Measurements from ENCODE around the gene CDC14A. TPM values are rescaled to one million over a fixed set of nuclear protein-coding genes. Genes with fewer than 3 reads are reported as not detected.

The CDC14A gene
- total and polyA plus RNA-seq, 10 donors = 3.8 to 58.5 (median 27.3) TPM

DNA sequence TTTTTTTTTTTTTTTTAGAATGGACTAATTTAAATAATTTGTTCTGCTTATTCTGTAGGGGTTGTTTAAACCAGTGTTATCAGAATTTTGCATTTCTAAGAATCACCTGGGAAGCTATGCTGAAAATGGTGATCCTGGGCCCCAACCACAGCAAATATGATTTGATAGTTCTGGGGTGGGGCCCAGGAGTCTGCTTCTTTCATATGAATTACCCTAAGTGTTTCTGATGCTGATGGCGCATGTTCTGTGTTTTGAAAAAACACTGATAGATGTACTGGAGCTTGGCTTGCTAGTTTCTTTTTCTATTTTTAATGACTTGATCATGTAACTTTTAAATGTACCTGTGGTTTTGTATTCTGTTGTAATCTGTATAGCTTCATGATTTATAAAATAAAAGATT lies 89.3 kb downstream of the CDC14A start:
- peak overlapping the region in 6 of 8 donors; percentile 31 to 80 (median 56) for H3K27ac ChIP-seq
- H3K27me3 ChIP-seq (replicated peaks in 1 of 7) = no peaks in the 10 kb centered on the region
- TF ChIP-seq POLR2AphosphoS5 (IDR thresholded peaks at IDR 0.05) (no peak), POLR2A (IDR thresholded peaks at IDR 0.05) (no peak)
- TF ChIP-seq, protein P1, sequence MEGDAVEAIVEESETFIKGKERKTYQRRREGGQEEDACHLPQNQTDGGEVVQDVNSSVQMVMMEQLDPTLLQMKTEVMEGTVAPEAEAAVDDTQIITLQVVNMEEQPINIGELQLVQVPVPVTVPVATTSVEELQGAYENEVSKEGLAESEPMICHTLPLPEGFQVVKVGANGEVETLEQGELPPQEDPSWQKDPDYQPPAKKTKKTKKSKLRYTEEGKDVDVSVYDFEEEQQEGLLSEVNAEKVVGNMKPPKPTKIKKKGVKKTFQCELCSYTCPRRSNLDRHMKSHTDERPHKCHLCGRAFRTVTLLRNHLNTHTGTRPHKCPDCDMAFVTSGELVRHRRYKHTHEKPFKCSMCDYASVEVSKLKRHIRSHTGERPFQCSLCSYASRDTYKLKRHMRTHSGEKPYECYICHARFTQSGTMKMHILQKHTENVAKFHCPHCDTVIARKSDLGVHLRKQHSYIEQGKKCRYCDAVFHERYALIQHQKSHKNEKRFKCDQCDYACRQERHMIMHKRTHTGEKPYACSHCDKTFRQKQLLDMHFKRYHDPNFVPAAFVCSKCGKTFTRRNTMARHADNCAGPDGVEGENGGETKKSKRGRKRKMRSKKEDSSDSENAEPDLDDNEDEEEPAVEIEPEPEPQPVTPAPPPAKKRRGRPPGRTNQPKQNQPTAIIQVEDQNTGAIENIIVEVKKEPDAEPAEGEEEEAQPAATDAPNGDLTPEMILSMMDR (IDR thresholded peaks at IDR 0.05 in 8 of 11, conservative IDR thresholded peaks at IDR 0.05 in 3 of 11) = no peak
- peaks cover 13 to 72% (median 51%) of the 10 kb centered on the region in 6 donors for H3K4me1 ChIP-seq
- H3K9me3 ChIP-seq = no peaks in the 10 kb centered on the region
- no peak for DNase-seq
- intact Hi-C loops (cut with DNase I; ENCODE audit: low total_unique reads) = no loop called here
- 63 to 86% (median 76%) methylated on average over 1 of the region's 1 CpG for WGBS, 5 donors
- no peak overlapping the region for H3K4me3 ChIP-seq
- peaks cover 0 to 18% (median 0%) of the 10 kb centered on the region in 6 donors for H3K36me3 ChIP-seq

DNA sequence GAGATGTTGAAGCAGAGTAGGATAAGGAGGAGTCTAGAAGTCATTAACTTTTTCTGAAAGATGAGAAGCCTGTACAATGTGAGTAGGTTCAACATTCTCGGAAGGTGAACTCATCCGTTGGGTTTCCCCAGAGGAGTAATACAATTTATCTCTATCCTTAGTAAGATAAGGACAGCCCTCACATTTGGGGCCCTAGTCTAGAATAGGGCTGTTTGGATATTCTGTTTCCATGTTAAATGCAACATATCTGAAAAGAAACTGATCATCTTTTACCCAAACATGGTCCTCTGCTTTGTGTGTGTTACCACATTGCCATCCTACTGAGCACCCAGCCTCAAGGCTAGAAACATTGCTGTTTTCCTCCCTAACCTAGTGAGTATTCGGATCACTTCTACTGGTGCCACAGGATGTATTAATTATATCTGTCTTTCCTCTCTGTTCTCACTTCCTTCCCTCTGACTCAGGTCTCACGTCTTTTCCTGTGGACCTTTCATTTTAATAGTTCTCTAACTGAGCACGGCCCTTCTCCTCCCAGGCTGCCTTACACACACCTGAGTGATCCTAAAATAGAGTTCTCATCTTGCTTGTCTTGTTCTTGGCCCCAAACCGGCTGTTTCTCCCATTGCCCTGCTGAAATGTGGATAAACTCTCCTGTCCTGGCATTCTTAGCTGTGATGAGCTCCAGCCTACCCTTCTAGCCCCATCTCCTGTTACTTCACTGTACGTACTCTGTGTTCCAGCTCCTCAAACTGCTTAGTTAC lies 91.7 kb downstream of the CDC14A start:
- Histone ChIP-seq H3K4me1 (peaks cover 13 to 70% (median 51%) of the 10 kb centered on the region in 6 donors), H3K36me3 (peaks cover 0 to 14% (median 0%) of the 10 kb centered on the region in 6 donors), H3K27ac (peak overlapping the region; percentile 51 to 85 (median 73)), H3K9me3 (no peaks in the 10 kb centered on the region), H3K4me3 (peak overlapping the region in 1 of 8 donors; percentile 29), H3K27me3 (replicated peaks in 1 of 7) (no peaks in the 10 kb centered on the region)
- peak in 1 of 3 donors; percentile 55 for TF ChIP-seq POLR2AphosphoS5 (IDR thresholded peaks at IDR 0.05)
- TF ChIP-seq, protein P1 (IDR thresholded peaks at IDR 0.05 in 8 of 11, conservative IDR thresholded peaks at IDR 0.05 in 3 of 11) = no peak
- 37 to 42% (median 41%) methylated on average over 7 of the region's 7 CpGs for WGBS, 5 donors
- intact Hi-C loops (cut with DNase I; ENCODE audit: low total_unique reads) = no loop called here
- DNase-seq = no peak

DNA sequence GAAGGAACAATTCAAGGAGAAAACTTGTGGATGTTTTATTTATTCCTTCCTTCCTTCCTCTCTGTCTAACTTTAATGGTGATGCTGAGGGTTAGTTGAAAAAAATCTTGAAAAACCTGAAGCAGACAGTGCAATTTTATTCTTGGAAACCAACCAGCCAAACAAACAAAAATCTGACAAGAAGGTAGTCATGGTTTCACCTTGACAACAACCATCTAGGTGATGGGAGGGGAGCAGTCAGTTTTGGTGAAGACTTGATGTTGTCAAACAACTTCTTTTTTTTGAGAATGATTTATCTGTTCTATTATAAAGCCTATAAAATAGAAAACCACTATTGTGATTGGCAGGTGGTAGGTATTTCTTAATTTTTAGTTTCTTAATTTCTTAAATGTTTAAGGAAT lies 93.3 kb downstream of the CDC14A start:
- DNase-seq = no peak
- intact Hi-C loops (cut with DNase I; ENCODE audit: low total_unique reads) = no loop called here
- no peak overlapping the region for H3K4me3 ChIP-seq
- H3K27me3 ChIP-seq (replicated peaks in 1 of 7) = no peaks in the 10 kb centered on the region
- peaks cover 7 to 54% (median 38%) of the 10 kb centered on the region in 6 donors for H3K4me1 ChIP-seq
- TF ChIP-seq, protein P1 (IDR thresholded peaks at IDR 0.05 in 8 of 11, conservative IDR thresholded peaks at IDR 0.05 in 3 of 11) = no peak
- no peak for TF ChIP-seq POLR2AphosphoS5 (IDR thresholded peaks at IDR 0.05)
- TF ChIP-seq POLR2A (IDR thresholded peaks at IDR 0.05) = no peak
- peaks cover 0 to 24% (median 0%) of the 10 kb centered on the region in 6 donors for H3K36me3 ChIP-seq
- H3K9me3 ChIP-seq = no peaks in the 10 kb centered on the region
- peak overlapping the region in 6 of 8 donors; percentile 7 to 85 (median 74) for H3K27ac ChIP-seq

DNA sequence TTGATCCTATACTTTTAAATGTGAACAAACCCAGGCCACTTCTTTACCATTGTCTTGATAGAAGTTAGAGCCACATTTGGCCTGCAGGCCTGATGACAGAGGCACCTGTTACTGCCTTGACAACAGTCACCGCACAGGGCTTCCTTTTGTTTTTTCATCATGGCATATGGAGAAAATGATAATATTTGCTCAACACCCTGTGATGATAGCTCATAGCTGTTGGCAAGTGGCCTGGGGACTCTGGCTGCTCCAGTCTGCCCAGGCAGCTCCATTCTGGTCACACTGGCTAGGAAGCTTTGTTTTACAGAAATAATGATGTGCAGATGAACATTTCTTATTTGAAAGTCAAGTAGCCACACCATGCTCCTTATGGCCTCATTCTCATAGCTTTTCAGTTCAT lies 96.1 kb downstream of the CDC14A start:
- intact Hi-C loops (cut with DNase I; ENCODE audit: low total_unique reads) = no loop called here
- H3K4me3 ChIP-seq = no peak overlapping the region

More for the DNA sequence above, 96.1 kb downstream of the CDC14A start:
- TF ChIP-seq POLR2AphosphoS5 (IDR thresholded peaks at IDR 0.05) = no peak
- no peak for TF ChIP-seq POLR2A (IDR thresholded peaks at IDR 0.05)
- TF ChIP-seq, protein P1 (IDR thresholded peaks at IDR 0.05 in 8 of 11, conservative IDR thresholded peaks at IDR 0.05 in 3 of 11) = no peak
- no peak overlapping the region for H3K27ac ChIP-seq
- no peaks in the 10 kb centered on the region for H3K9me3 ChIP-seq
- DNase-seq = no peak
- peaks cover 0 to 27% (median 0%) of the 10 kb centered on the region in 6 donors for H3K36me3 ChIP-seq
- 82 to 97% (median 86%) methylated on average over 1 of the region's 1 CpG for WGBS, 5 donors
- H3K4me1 ChIP-seq = peaks cover 6 to 39% (median 28%) of the 10 kb centered on the region in 6 donors
- H3K27me3 ChIP-seq (replicated peaks in 1 of 7) = no peaks in the 10 kb centered on the region
